ENCODE data around the gene CNPY4.

- TF ChIP-seq POLR2A (IDR thresholded peaks at IDR 0.05; ENCODE audit: low read depth, low read length) (no peak; the same call in none of the 2 replicates), TAF1 (IDR thresholded peaks at IDR 0.05; ENCODE audit: low read depth, low read length) (no peak)
These were observed 38.1 kb downstream of the CNPY4 start for GRCh38 chr7:100157334-100158228.
